Thyroid gland (tissue), 4 donors: Measurements from ENCODE around the gene GUCA2A. TPM values are rescaled to one million over a fixed set of nuclear protein-coding genes. Genes with fewer than 3 reads are reported as not detected.

Experiments used
- DNase-seq, 2 donors: peaks; one replicate each; pipeline ENCODE4 v3.0.0-alpha.2; 2019
- H3K27ac ChIP-seq, 3 donors: fragments of 200-600 bp; sonication (generic); 1 replicate in 2 of 3; 2 replicates in 1 of 3; pipeline ENCODE4 v1.5.1; 2016 to 2019; ENCODE audit warnings: mild to moderate bottlenecking in 1 of 3, moderate library complexity in 1 of 3
- H3K27me3 ChIP-seq: fragments of 200-600 bp; sonication (generic); one replicate; pipeline ENCODE4 v1.5.1; 2019
- H3K36me3 ChIP-seq, 2 donors: fragments of 200-600 bp; sonication (generic); one replicate each; pipeline ENCODE4 v1.5.1; 2016 to 2019
- H3K4me1 ChIP-seq, 2 donors: fragments of 200-600 bp; sonication (generic); one replicate each; pipeline ENCODE4 v1.5.1; 2017 to 2019
- H3K4me3 ChIP-seq, 3 donors: fragments of 200-600 bp; sonication (generic); replicated peaks in 1 of 3; 1 replicate in 2 of 3; 2 replicates in 1 of 3; pipeline ENCODE4 v1.5.1; 2016; ENCODE audit warnings: mild to moderate bottlenecking in 1 of 3
- H3K9me3 ChIP-seq: fragments of 200-600 bp; sonication (generic); one replicate; pipeline ENCODE4 v1.5.1; 2017
- CTCF ChIP-seq, 6 experiments: fragments of 200-600 bp in 3 of 6; fragments of 450-650 bp in 3 of 6; sonication (generic) in 3 of 6; IDR thresholded peaks; one replicate each; pipeline ENCODE4 v1.5.1; 2016 to 2019; ENCODE audit warnings: antibody characterized with exemption in 6 of 6, mild to moderate bottlenecking in 2 of 6, inconsistent platforms in 1 of 6, moderate library complexity in 1 of 6
- POLR2A ChIP-seq, 2 donors: fragments of 450-650 bp; IDR thresholded peaks; one replicate each; pipeline ENCODE4 v1.6.1; 2017; ENCODE audit warnings: antibody characterized with exemption in 2 of 2, mild to moderate bottlenecking in 2 of 2, moderate library complexity in 1 of 2
- WGBS, 2 donors: methylation state at CpG; one replicate each; pipeline ENCODE4 v1.1.5; 2017; 5-methylcytosine and 5-hydroxymethylcytosine counted together
- intact Hi-C: fragments of 100-400 bp; cut with DNase I; formaldehyde crosslinking; loops from one replicate; pipeline ENCODE4 v1.15.1; 2023
- total RNA-seq, 4 donors: library from RNA; depleted of rRNA; stranded (reverse); fragments of >200 nt; gene quantifications; one replicate each; pipeline ENCODE4 v1.2.3, GENCODE V29; 2016

The GUCA2A gene
- total RNA-seq, 4 donors from 2014 or later: not detected

DNA sequence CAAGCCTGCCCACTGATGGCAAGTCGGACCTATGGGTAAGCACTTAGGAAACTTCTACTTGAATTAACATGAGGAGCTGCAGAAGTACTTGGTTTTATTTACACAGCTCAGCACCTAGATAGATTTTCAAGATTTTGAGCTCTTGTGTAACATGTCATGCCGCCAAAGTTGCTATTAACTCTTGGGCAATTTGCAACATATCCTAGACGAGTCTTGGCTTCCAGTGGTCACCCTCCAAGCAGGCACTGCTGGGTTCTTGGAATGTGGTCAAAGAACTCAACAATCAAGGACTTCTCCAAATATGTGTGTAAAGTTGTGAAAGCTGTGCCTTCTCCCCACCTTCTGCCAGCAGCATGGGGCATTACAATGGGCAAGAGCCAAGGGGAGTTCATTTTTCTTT lies 29.1 kb downstream of the GUCA2A start:
- Histone ChIP-seq H3K4me3 (no peak overlapping the region), H3K9me3 (no peaks in the 10 kb centered on the region), H3K27ac (peak overlapping the region; percentile 55 to 77 (median 63)), H3K27me3 (no peaks in the 10 kb centered on the region), H3K4me1 (peaks cover 33 to 52% of the 10 kb centered on the region in 2 donors), H3K36me3 (no peaks in the 10 kb centered on the region)
- intact Hi-C loops: no loop called here
- peak; percentile 78 to 83 for DNase-seq
- 15 to 38% methylated on average over 3 of the region's 3 CpGs for WGBS, 2 donors
- no peak for TF ChIP-seq POLR2A (IDR thresholded peaks at IDR 0.05)

DNA sequence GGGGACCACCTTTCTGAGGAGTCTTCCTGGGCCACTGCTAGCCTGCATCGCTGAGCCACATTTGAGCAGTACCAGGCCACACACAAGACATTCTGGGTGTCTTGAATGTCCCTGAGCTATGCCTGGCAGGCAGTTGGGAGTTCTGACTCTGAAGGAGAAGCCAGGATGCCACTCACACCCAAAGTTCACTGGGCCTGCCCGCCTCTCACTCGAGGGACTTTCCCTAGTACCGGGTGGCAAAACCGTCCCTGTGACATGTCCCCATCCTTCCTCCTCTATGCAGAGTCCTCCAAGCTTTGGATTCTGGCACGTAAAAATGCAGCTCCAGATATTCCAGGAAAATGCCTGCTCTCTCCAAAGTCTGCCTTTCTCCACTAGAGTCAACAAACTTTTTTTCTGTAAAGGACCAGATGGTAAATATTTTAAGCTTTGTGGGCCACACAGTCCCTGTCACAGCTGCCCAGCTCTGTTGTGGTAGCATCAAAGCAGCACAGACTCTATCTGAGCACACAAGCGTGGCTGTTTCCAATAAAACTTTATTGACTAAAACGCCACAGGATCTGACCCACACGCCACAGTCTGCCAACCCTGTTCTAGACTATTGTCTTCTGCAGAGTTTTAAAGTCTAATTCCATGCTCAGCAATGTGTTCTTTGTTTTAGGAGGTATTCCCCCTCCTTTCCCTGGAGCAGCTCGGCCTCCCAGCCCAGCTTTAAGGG lies 30.6 kb downstream of the GUCA2A start:
- no peak overlapping the region for H3K4me3 ChIP-seq
- TF ChIP-seq POLR2A (IDR thresholded peaks at IDR 0.05): no peak
- no peak for TF ChIP-seq CTCF (IDR thresholded peaks at IDR 0.05)
- DNase-seq: no peak
- intact Hi-C loops: no loop called here
- H3K27me3 ChIP-seq: no peaks in the 10 kb centered on the region
- WGBS, 2 donors: 87 to 89% methylated on average over 10 of the region's 10 CpGs
- H3K36me3 ChIP-seq: no peaks in the 10 kb centered on the region
- no peaks in the 10 kb centered on the region for H3K9me3 ChIP-seq
- H3K27ac ChIP-seq: no peak overlapping the region
- H3K4me1 ChIP-seq: peaks cover 46 to 64% of the 10 kb centered on the region in 2 donors

- Histone ChIP-seq H3K36me3 (no peaks in the 10 kb centered on the region), H3K27me3 (no peaks in the 10 kb centered on the region), H3K9me3 (no peaks in the 10 kb centered on the region), H3K27ac (no peak overlapping the region), H3K4me3 (no peak overlapping the region), H3K4me1 (peaks cover 45 to 62% of the 10 kb centered on the region in 2 donors)
- no peak for TF ChIP-seq POLR2A (IDR thresholded peaks at IDR 0.05)
- no peak for TF ChIP-seq CTCF (IDR thresholded peaks at IDR 0.05)
- DNase-seq: no peak
- WGBS, 2 donors: 93 to 94% methylated on average over 5 of the region's 5 CpGs
- intact Hi-C loops: no loop called here
Observed at GRCh38 chr1:42133390-42133789, 31.2 kb downstream of the GUCA2A start.

- intact Hi-C loops: no loop called here
- Histone ChIP-seq H3K4me3 (no peak overlapping the region), H3K9me3 (no peaks in the 10 kb centered on the region), H3K27me3 (no peaks in the 10 kb centered on the region), H3K4me1 (peaks cover 22 to 35% of the 10 kb centered on the region in 2 donors), H3K27ac (peak overlapping the region in 2 of 3 donors; percentile 6 to 49), H3K36me3 (no peaks in the 10 kb centered on the region)
- no peak for TF ChIP-seq CTCF (IDR thresholded peaks at IDR 0.05)
- TF ChIP-seq POLR2A (IDR thresholded peaks at IDR 0.05): peak in 1 of 2 donors; percentile 30
- WGBS, 2 donors: 30 to 35% methylated on average over 5 of the region's 5 CpGs
- DNase-seq: peak; percentile 40 to 54
Observed at GRCh38 chr1:42130061-42130660, 34.4 kb downstream of the GUCA2A start.

DNA sequence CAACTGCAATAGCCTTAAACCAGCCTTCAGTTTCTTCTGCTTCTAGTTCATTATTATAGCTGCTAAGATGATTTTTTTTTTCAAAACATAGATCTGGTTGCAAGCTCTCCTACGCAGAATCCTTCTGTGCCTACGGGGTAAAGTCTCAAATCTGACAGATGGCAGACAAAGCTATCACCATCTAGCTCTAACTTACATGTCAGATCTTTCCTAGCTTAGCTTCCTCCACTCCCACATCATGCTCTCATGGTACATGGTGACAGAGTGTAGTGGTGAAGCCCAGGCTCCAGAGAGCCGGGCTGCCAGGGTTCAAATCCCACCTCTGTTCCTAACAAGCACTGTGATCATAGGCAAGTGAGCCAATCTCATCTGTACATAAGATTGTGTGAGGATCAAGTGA lies 35.6 kb downstream of the GUCA2A start:
- 89 to 91% methylated on average over 3 of the region's 3 CpGs for WGBS, 2 donors
- no peak for TF ChIP-seq CTCF (IDR thresholded peaks at IDR 0.05)
- TF ChIP-seq POLR2A (IDR thresholded peaks at IDR 0.05): no peak
- intact Hi-C loops: no loop called here
- Histone ChIP-seq H3K9me3 (no peaks in the 10 kb centered on the region), H3K4me3 (no peak overlapping the region), H3K4me1 (peaks cover 18 to 27% of the 10 kb centered on the region in 2 donors), H3K27me3 (no peaks in the 10 kb centered on the region), H3K36me3 (no peaks in the 10 kb centered on the region), H3K27ac (no peak overlapping the region)
- no peak for DNase-seq
